ENCODE measurements around the gene MRPL1.
"Not testable (repeated sequence)": the region's sequence is repeated elsewhere in the genome, so short reads cannot be mapped to it uniquely, and the experiment has no call there.

The MRPL1 gene

DNA sequence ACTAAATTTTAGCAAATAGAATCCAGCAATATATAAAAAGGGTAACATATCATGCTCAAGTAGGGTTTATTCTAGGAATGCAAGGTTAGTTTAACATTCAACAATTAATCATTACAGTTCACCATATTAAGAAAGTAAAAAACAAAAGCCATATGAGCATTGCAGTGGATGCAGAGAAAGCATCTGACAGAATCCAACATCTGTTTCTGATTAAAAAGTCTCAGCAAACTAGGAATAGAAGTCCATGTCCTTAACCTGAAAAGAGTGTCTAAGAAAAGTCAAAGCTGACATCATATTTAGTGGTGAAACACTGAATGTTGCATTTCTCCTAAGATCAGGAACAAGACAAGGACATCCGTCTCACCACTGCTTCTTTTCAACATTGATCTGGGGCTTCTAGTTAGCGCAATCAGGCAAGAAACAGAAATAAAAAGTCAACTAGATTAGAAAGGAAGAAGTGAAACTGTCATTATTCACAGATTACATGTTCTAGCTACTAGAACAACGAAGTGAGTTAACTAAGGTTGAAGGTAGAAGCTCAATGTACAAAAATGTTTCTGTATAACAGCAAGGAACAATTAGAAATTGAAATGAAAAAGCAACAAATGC is 49.3 kb downstream of the MRPL1 start:
- no peak for DNase-seq (ENCODE audit: low spot score)
- FAIRE-seq: no peak

GRCh38 chr4:77913348-77913747 is 50.7 kb downstream of the MRPL1 start:
- DNase-seq (ENCODE audit: low spot score): no peak
- FAIRE-seq: no peak

DNA sequence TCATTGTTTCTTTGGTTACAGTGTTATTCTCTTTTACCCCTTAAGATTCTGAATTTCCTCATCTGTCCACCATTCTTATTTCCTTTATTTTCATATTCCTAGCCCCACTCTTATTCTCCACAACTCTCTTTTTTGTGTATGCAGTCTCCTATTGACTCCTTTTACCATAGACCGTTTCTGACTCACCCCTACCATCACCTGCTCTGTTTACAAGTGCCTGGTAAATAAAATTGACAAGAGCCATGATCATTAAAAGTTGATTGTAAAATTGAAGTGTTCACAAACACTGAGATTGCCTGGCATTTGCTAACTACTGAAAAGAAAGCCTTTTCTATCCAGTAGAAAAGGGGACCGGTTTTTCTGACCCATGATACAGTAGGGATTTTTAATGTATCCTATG is 54.4 kb downstream of the MRPL1 start:
- no peak for DNase-seq (ENCODE audit: low spot score)
- FAIRE-seq: no peak

GRCh38 chr4:77917601-77918000 is 55.0 kb downstream of the MRPL1 start:
- no peak for DNase-seq (ENCODE audit: low spot score)
- no peak for FAIRE-seq

- no peak for DNase-seq (ENCODE audit: low spot score)
- no peak for FAIRE-seq
Measured at GRCh38 chr4:77920371-77920770, 57.7 kb downstream of the MRPL1 start.

- peak; percentile 80 for DNase-seq (ENCODE audit: low spot score)
Measured at GRCh38 chr4:77921701-77922100, 59.1 kb downstream of the MRPL1 start.

GRCh38 chr4:77922158-77923094 is 59.8 kb downstream of the MRPL1 start:
- DNase-seq (ENCODE audit: low spot score) (no peak), FAIRE-seq (no peak)

More at GRCh38 chr4:77921701-77922100, 59.1 kb downstream of the MRPL1 start:
- FAIRE-seq: peak; percentile 93

GRCh38 chr4:77927991-77928925 is 65.6 kb downstream of the MRPL1 start:
- FAIRE-seq (no peak), DNase-seq (ENCODE audit: low spot score) (peak; percentile 9)

GRCh38 chr4:77930154-77930639 is 67.6 kb downstream of the MRPL1 start:
- FAIRE-seq (no peak), DNase-seq (ENCODE audit: low spot score) (no peak)

- FAIRE-seq: no peak
Measured at GRCh38 chr4:77930876-77931275, 68.2 kb downstream of the MRPL1 start.

GRCh38 chr4:77931452-77932135 is 69.0 kb downstream of the MRPL1 start:
- FAIRE-seq (no peak), DNase-seq (ENCODE audit: low spot score) (peak; percentile 41)

More at GRCh38 chr4:77930876-77931275, 68.2 kb downstream of the MRPL1 start:
- DNase-seq (ENCODE audit: low spot score): no peak

DNA sequence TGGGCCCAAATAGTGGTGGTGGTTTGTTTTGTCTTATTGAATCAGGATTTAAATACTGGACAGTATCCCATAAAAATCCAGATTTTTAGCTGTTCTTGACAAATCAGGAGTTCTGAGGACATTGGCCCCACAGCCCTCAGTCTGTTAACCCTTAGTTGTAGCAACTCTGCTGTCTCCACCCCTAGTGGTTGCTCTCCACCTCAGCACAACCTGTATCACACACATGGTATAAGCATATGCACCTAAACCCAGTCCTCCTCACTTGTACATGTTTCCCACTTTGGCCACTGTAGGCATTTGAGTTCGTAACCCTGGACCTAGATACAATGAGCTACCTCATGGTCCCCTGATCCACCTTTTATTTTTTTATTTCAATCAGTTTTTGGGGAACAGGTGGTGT is 75.9 kb downstream of the MRPL1 start:
- no peak for FAIRE-seq

DNA sequence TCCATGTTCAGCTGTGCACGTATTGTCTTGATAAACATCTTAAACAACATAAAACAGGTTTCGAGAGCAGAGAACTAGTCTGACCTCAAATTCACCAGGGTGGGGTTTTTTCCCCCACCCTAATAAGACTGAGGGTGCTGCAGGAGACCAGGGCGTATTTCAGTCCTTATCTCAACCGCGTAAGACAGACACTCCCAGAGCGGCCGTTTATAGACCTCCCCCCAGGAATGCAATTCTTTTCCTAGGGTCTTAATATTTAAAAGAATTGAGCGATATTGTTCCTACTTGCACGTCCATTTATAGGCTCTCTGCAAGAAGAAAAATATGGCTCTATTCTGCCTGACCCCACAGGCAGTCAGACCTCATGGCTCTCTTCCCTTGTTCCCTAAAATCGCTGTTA is 83.3 kb downstream of the MRPL1 start:
- DNase-seq (ENCODE audit: low spot score); FAIRE-seq: not testable (repeated sequence)

More for the DNA sequence above, 75.9 kb downstream of the MRPL1 start:
- no peak for DNase-seq (ENCODE audit: low spot score)

DNA sequence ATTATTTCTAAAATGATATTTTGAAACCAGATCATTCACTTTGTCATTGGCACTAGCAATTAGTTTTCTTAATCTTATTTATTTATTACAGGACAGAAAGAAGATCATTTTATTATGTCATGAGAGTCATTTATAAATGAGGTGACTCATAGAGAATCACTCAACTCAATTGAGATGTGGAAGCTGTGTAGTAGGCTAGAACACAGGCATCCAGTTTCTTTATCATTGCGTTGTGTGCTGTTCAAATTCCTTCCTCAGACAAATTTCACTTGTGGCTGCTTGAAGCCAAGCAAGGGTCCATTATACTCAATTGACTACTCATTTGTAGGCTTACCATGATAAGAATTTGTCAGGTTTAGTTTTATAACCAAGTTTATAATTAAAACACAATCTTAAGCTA is 87.6 kb downstream of the MRPL1 start:
- DNase-seq (ENCODE audit: low spot score): no peak
- FAIRE-seq: no peak

DNA sequence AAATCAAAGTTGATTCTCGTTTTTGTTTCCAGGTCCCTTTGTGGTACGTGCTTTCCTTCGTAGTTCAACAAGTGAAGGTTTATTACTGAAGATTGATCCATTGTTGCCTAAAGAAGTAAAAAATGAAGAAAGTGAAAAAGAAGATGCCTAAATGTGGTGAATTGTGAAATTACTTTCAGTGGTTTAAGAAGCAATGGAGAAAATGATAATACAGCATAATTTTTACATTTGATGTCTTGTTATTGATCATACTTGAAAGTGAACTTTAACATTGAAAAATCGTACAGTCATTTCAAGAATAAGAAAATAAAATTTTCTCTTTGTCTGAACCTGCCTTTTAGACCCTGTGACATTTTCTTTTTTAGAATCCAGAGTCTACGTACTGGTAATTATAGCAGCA is 89.8 kb downstream of the MRPL1 start:
- FAIRE-seq: no peak
- DNase-seq (ENCODE audit: low spot score): no peak

- no peak for FAIRE-seq
- DNase-seq (ENCODE audit: low spot score): no peak
Measured at GRCh38 chr4:77954690-77955089, 92.1 kb downstream of the MRPL1 start.

DNA sequence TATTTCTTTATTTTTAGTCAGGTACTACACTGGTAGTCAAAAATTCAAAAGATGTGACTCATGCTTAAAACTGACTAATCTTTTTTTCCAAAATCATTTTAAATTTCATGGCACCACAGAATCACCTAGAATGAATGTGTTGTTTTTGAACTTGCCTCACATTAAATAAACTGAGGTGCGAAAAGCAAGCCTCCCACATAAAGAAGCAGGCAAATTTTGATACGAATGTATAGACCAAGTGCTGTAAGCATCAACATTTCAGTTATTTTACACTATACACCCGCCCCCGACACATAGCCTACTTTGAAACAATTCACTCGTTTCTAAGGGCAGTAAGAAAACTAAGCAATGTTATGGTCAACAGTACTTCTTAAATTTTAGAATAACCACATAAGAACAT is 94.3 kb downstream of the MRPL1 start:
- no peak for DNase-seq (ENCODE audit: low spot score)
- no peak for FAIRE-seq

DNA sequence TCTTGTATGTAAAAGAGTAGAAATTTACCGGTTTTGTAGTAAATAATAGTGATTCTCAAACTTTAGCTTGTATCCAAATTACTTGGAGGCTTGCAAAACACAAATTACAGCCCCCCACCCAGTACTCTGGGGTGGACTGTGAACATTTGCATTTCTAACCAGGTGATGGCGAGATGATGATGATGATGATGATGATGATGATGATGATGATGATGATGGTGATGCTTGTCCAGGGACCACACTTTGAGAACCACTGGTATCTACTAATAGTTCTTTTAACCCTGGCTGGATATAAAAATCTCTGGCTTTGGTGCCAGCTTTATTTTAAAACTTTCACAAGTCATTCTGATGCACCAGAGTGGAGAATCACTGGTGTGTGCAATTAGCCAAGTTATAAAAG is 96.3 kb downstream of the MRPL1 start:
- FAIRE-seq: no peak
- DNase-seq (ENCODE audit: low spot score): no peak

GRCh38 chr4:77959566-77960338 is 97.1 kb downstream of the MRPL1 start:
- peak; percentile 55 for FAIRE-seq
- DNase-seq (ENCODE audit: low spot score): peak; percentile 20

- FAIRE-seq (no peak), DNase-seq (ENCODE audit: low spot score) (no peak)
Measured at GRCh38 chr4:77960367-77960766, 97.7 kb downstream of the MRPL1 start.
